Measurements from ENCODE around the gene BCAS4.
"Not testable (repeated sequence)": the region's sequence is repeated elsewhere in the genome, so short reads cannot be mapped to it uniquely, and the experiment has no call there.

BCAS4 gene

GRCh38 chr20:50799890-50800550 is 5.2 kb downstream of the BCAS4 start:
- DNase-seq = no peak

- DNase-seq = not testable (repeated sequence)
Measured at GRCh38 chr20:50800986-50801746, 6.3 kb downstream of the BCAS4 start.

GRCh38 chr20:50801747-50802125 is 6.9 kb downstream of the BCAS4 start:
- no peak for DNase-seq

GRCh38 chr20:50802289-50802688 is 7.4 kb downstream of the BCAS4 start:
- DNase-seq = no peak

- no peak for DNase-seq
Measured at GRCh38 chr20:50804437-50805348, 9.8 kb downstream of the BCAS4 start.

- DNase-seq = no peak
Measured at GRCh38 chr20:50805349-50805684, 10.5 kb downstream of the BCAS4 start.

GRCh38 chr20:50806126-50806768 is 11.4 kb downstream of the BCAS4 start:
- DNase-seq = no peak

- DNase-seq = no peak
Measured at GRCh38 chr20:50810063-50810462, 15.2 kb downstream of the BCAS4 start.

- DNase-seq = no peak
Measured at GRCh38 chr20:50810842-50811241, 16.0 kb downstream of the BCAS4 start.

GRCh38 chr20:50813101-50813643 is 18.3 kb downstream of the BCAS4 start:
- DNase-seq = no peak

- DNase-seq = no peak
Measured at GRCh38 chr20:50813801-50814200, 18.9 kb downstream of the BCAS4 start.

- no peak for DNase-seq
Measured at GRCh38 chr20:50814438-50815161, 19.7 kb downstream of the BCAS4 start.

GRCh38 chr20:50815162-50815989 is 20.5 kb downstream of the BCAS4 start:
- peak; percentile 42 for DNase-seq

GRCh38 chr20:50817776-50818172 is 22.9 kb downstream of the BCAS4 start:
- no peak for DNase-seq

GRCh38 chr20:50819349-50819748 is 24.5 kb downstream of the BCAS4 start:
- no peak for DNase-seq

- DNase-seq = no peak
Measured at GRCh38 chr20:50820515-50821256, 25.8 kb downstream of the BCAS4 start.

- DNase-seq = no peak
Measured at GRCh38 chr20:50821257-50821921, 26.5 kb downstream of the BCAS4 start.

- no peak for DNase-seq
Measured at GRCh38 chr20:50821994-50822393, 27.1 kb downstream of the BCAS4 start.

- no peak for DNase-seq
Measured at GRCh38 chr20:50823319-50823718, 28.5 kb downstream of the BCAS4 start.

- DNase-seq = no peak
Measured at GRCh38 chr20:50824137-50824536, 29.3 kb downstream of the BCAS4 start.

Measured in RPMI8226 (cell line).